ENCODE results near the gene GPR107. TPM values are rescaled to one million over a fixed set of nuclear protein-coding genes. Genes with fewer than 3 reads are reported as not detected.

Gene GPR107
- total and polyA plus RNA-seq, 7 donors: 3.6 to 34.1 (median 19.6) TPM

- Histone ChIP-seq H3K4me3 (no peak overlapping the region), H3K27ac (peak overlapping the region in 3 of 4 donors; percentile 88 to 93 (median 90))
These were observed 91.0 kb downstream of the GPR107 start for GRCh38 chr9:130144703-130145102.

GRCh38 chr9:130145658-130146057 is 92.0 kb downstream of the GPR107 start:
- intact Hi-C loops (cut with DNase I): no loop called here
- Histone ChIP-seq H3K4me3 (no peak overlapping the region), H3K27ac (no peak overlapping the region), H3K4me1 (peaks cover 0 to 42% (median 31%) of the 10 kb centered on the region in 4 donors), H3K36me3 (no peaks in the 10 kb centered on the region), H3K9me3 (no peaks in the 10 kb centered on the region), H3K27me3 (no peaks in the 10 kb centered on the region)
- TF ChIP-seq EP300 (IDR thresholded peaks at IDR 0.05) (no peak), POLR2A (IDR thresholded peaks at IDR 0.05) (no peak), CTCF (IDR thresholded peaks at IDR 0.05) (no peak), POLR2AphosphoS5 (IDR thresholded peaks at IDR 0.05) (no peak)
- DNase-seq: no peak
- WGBS, 2 donors: 28 to 55% methylated on average over 1 of the region's 1 CpG

More at GRCh38 chr9:130144703-130145102, 91.0 kb downstream of the GPR107 start:
- no peaks in the 10 kb centered on the region for H3K27me3 ChIP-seq
- intact Hi-C loops (cut with DNase I): no loop called here
- H3K36me3 ChIP-seq: no peaks in the 10 kb centered on the region
- DNase-seq: no peak
- TF ChIP-seq POLR2AphosphoS5 (IDR thresholded peaks at IDR 0.05): no peak
- no peak for TF ChIP-seq EP300 (IDR thresholded peaks at IDR 0.05)
- no peak for TF ChIP-seq POLR2A (IDR thresholded peaks at IDR 0.05)
- no peak for TF ChIP-seq CTCF (IDR thresholded peaks at IDR 0.05)
- H3K4me1 ChIP-seq: peaks cover 0 to 50% (median 39%) of the 10 kb centered on the region in 4 donors
- 18 to 62% methylated on average over 4 to 5 of the region's 5 CpGs for WGBS, 2 donors
- H3K9me3 ChIP-seq: no peaks in the 10 kb centered on the region

GRCh38 chr9:130147198-130147597 is 93.5 kb downstream of the GPR107 start:
- 85 to 86% methylated on average over 5 of the region's 5 CpGs for WGBS, 2 donors
- intact Hi-C loops (cut with DNase I): no loop called here
- TF ChIP-seq POLR2A (IDR thresholded peaks at IDR 0.05) (no peak), POLR2AphosphoS5 (IDR thresholded peaks at IDR 0.05) (no peak), EP300 (IDR thresholded peaks at IDR 0.05) (no peak), CTCF (IDR thresholded peaks at IDR 0.05) (no peak)

GRCh38 chr9:130147910-130148309 is 94.2 kb downstream of the GPR107 start:
- Histone ChIP-seq H3K4me1 (peaks cover 0 to 27% (median 23%) of the 10 kb centered on the region in 4 donors), H3K27ac (no peak overlapping the region), H3K36me3 (no peaks in the 10 kb centered on the region), H3K9me3 (no peaks in the 10 kb centered on the region), H3K27me3 (no peaks in the 10 kb centered on the region), H3K4me3 (no peak overlapping the region)
- TF ChIP-seq POLR2A (IDR thresholded peaks at IDR 0.05) (no peak), EP300 (IDR thresholded peaks at IDR 0.05) (no peak), CTCF (IDR thresholded peaks at IDR 0.05) (no peak), POLR2AphosphoS5 (IDR thresholded peaks at IDR 0.05) (no peak)
- no peak for DNase-seq
- WGBS, 2 donors: 88 to 96% methylated on average over 3 of the region's 3 CpGs
- intact Hi-C loops (cut with DNase I): no loop called here

More at GRCh38 chr9:130147198-130147597, 93.5 kb downstream of the GPR107 start:
- no peak overlapping the region for H3K27ac ChIP-seq
- no peak for DNase-seq
- peaks cover 0 to 34% (median 27%) of the 10 kb centered on the region in 4 donors for H3K4me1 ChIP-seq
- no peaks in the 10 kb centered on the region for H3K9me3 ChIP-seq
- no peaks in the 10 kb centered on the region for H3K36me3 ChIP-seq
- no peaks in the 10 kb centered on the region for H3K27me3 ChIP-seq
- no peak overlapping the region for H3K4me3 ChIP-seq

GRCh38 chr9:130149031-130149430 is 95.3 kb downstream of the GPR107 start:
- no peak for DNase-seq
- no peaks in the 10 kb centered on the region for H3K36me3 ChIP-seq
- intact Hi-C loops (cut with DNase I): no loop called here

More at GRCh38 chr9:130149031-130149430, 95.3 kb downstream of the GPR107 start:
- TF ChIP-seq CTCF (IDR thresholded peaks at IDR 0.05) (no peak), POLR2A (IDR thresholded peaks at IDR 0.05) (no peak)
- WGBS, 2 donors: 86 to 90% methylated on average over 5 of the region's 5 CpGs
- H3K9me3 ChIP-seq: no peaks in the 10 kb centered on the region
- H3K4me3 ChIP-seq: no peak overlapping the region
- H3K27me3 ChIP-seq: no peaks in the 10 kb centered on the region
- no peak overlapping the region for H3K27ac ChIP-seq
- H3K4me1 ChIP-seq: peaks cover 0 to 16% (median 12%) of the 10 kb centered on the region in 4 donors
